GDM1 (cell line): ENCODE data around the gene FBXO17.

Experiments
- DNase-seq: peaks from one replicate; lab custom pipeline; 2025; lab: John Stamatoyannopoulos, UW

Gene FBXO17

GRCh38 chr19:38917516-38917915 lies 58.0 kb downstream of the FBXO17 start:
- no peak for DNase-seq

- no peak for DNase-seq
Observed at GRCh38 chr19:38915329-38916321, 59.9 kb downstream of the FBXO17 start.

GRCh38 chr19:38913958-38914357 lies 61.6 kb downstream of the FBXO17 start:
- DNase-seq, result no peak

GRCh38 chr19:38912600-38913514 lies 62.7 kb downstream of the FBXO17 start:
- no peak for DNase-seq

GRCh38 chr19:38911388-38912001 lies 64.0 kb downstream of the FBXO17 start:
- no peak for DNase-seq

GRCh38 chr19:38910488-38910887 lies 65.1 kb downstream of the FBXO17 start:
- no peak for DNase-seq

GRCh38 chr19:38908911-38909310 lies 66.6 kb downstream of the FBXO17 start:
- DNase-seq, result no peak

- DNase-seq, result no peak
Observed at GRCh38 chr19:38907670-38908069, 67.9 kb downstream of the FBXO17 start.

GRCh38 chr19:38907227-38907626 lies 68.3 kb downstream of the FBXO17 start:
- DNase-seq, result no peak

- no peak for DNase-seq
Observed at GRCh38 chr19:38905620-38906019, 69.9 kb downstream of the FBXO17 start.

- no peak for DNase-seq
Observed at GRCh38 chr19:38904581-38905539, 70.7 kb downstream of the FBXO17 start.

- no peak for DNase-seq
Observed at GRCh38 chr19:38901683-38902082, 73.9 kb downstream of the FBXO17 start.

- no peak for DNase-seq
Observed at GRCh38 chr19:38900743-38901190, 74.8 kb downstream of the FBXO17 start.

GRCh38 chr19:38900202-38900629 lies 75.3 kb downstream of the FBXO17 start:
- no peak for DNase-seq

GRCh38 chr19:38899447-38900201 lies 75.9 kb downstream of the FBXO17 start, which contains the start of the genes NFKBIB and SIRT2:
Gene NFKBIB, plus strand, starts transcription at chr19:38899969. Its CDS starts 64 bp downstream, at chr19:38900033.
Gene SIRT2, minus strand, starts transcription at chr19:38899618. Its CDS starts 97 bp downstream, at chr19:38899521.
- DNase-seq, result peak; percentile 99

GRCh38 chr19:38898788-38899446 lies 76.6 kb downstream of the FBXO17 start:
- DNase-seq, result no peak

- DNase-seq, result no peak
Observed at GRCh38 chr19:38894968-38895367, 80.6 kb downstream of the FBXO17 start.

- DNase-seq, result no peak
Observed at GRCh38 chr19:38893341-38893771, 82.2 kb downstream of the FBXO17 start.

- DNase-seq, result no peak
Observed at GRCh38 chr19:38892841-38893240, 82.7 kb downstream of the FBXO17 start.
